Brain microvascular endothelial cell (primary cell): ENCODE data around the gene ACSM2A.
"Not testable (repeated sequence)": the region's sequence is repeated elsewhere in the genome, so short reads cannot be mapped to it uniquely, and the experiment has no call there.

ENCODE experiments used
- DNase-seq: peaks from one replicate; pipeline ENCODE4 v3.0.0-alpha.2; 2020
- H3K27ac ChIP-seq: fragments of 250-450 bp; sonication (Bioruptor Pico); 2 replicates; pipeline ENCODE4 v1.5.1; 2020; ENCODE audit warnings: mild to moderate bottlenecking, moderate library complexity
- H3K27me3 ChIP-seq: fragments of 250-450 bp; sonication (Bioruptor Pico); replicated peaks from 2 replicates; pipeline ENCODE4 v1.5.1; 2020; ENCODE audit warnings: mild to moderate bottlenecking
- H3K36me3 ChIP-seq: fragments of 250-450 bp; sonication (Bioruptor Pico); replicated peaks from 2 replicates; pipeline ENCODE4 v1.5.1; 2020; ENCODE audit warnings: mild to moderate bottlenecking
- H3K4me3 ChIP-seq: 2 replicates; pipeline ENCODE4 v1.5.1; 2011; ENCODE audit warnings: low read depth, mild to moderate bottlenecking, control low read depth, low read length, moderate library complexity
- CTCF ChIP-seq: IDR thresholded peaks from 2 replicates; pipeline ENCODE4 v1.5.1; 2011; ENCODE audit warnings: low read depth, mild to moderate bottlenecking, moderate library complexity, low read length, control low read depth, inconsistent platforms; ENCODE audit errors: missing control alignments
- in situ Hi-C: cut with HindIII; loops from 2 replicates; pipeline ENCODE4 v1.10.0; 2017; ENCODE audit warnings: low sequenced_read_pairs, low pct_ligation_motif_present

ACSM2A gene

GRCh38 chr16:20415541-20415940 lies 35.8 kb upstream of the ACSM2A start:
- Histone ChIP-seq H3K36me3 (no peaks in the 10 kb centered on the region), H3K4me3 (no peak overlapping the region), H3K27ac (no peak overlapping the region), H3K27me3 (no peaks in the 10 kb centered on the region)
- in situ Hi-C loops, result no loop called here
- no peak for DNase-seq
- no peak for TF ChIP-seq CTCF

GRCh38 chr16:20419093-20419492 lies 32.2 kb upstream of the ACSM2A start:
- H3K27me3 ChIP-seq, H3K36me3 ChIP-seq, H3K4me3 ChIP-seq, DNase-seq, H3K27ac ChIP-seq, in situ Hi-C loops: not testable (repeated sequence)

GRCh38 chr16:20421748-20422147 lies 29.6 kb upstream of the ACSM2A start:
- DNase-seq, H3K27ac ChIP-seq, H3K36me3 ChIP-seq, in situ Hi-C loops, H3K4me3 ChIP-seq, H3K27me3 ChIP-seq: not testable (repeated sequence)

GRCh38 chr16:20423772-20424128 lies 27.6 kb upstream of the ACSM2A start:
- in situ Hi-C loops, H3K4me3 ChIP-seq, H3K36me3 ChIP-seq, H3K27ac ChIP-seq, DNase-seq, H3K27me3 ChIP-seq: not testable (repeated sequence)

GRCh38 chr16:20424129-20424866 lies 27.0 kb upstream of the ACSM2A start:
- H3K27me3 ChIP-seq, result no peaks in the 10 kb centered on the region
- no peak for TF ChIP-seq CTCF
- in situ Hi-C loops, result no loop called here

GRCh38 chr16:20427401-20427797 lies 23.9 kb upstream of the ACSM2A start:
- H3K27me3 ChIP-seq, in situ Hi-C loops, DNase-seq, H3K4me3 ChIP-seq, H3K36me3 ChIP-seq, H3K27ac ChIP-seq: not testable (repeated sequence)

More at GRCh38 chr16:20424129-20424866, 27.0 kb upstream of the ACSM2A start:
- no peak for DNase-seq
- Histone ChIP-seq H3K4me3 (no peak overlapping the region), H3K27ac (no peak overlapping the region), H3K36me3 (no peaks in the 10 kb centered on the region)

GRCh38 chr16:20429499-20429898 lies 21.8 kb upstream of the ACSM2A start:
- H3K36me3 ChIP-seq, H3K4me3 ChIP-seq, H3K27me3 ChIP-seq, in situ Hi-C loops, DNase-seq, H3K27ac ChIP-seq: not testable (repeated sequence)

- in situ Hi-C loops, DNase-seq, H3K27me3 ChIP-seq, H3K27ac ChIP-seq, H3K4me3 ChIP-seq, H3K36me3 ChIP-seq: not testable (repeated sequence)
Observed at GRCh38 chr16:20430480-20430879, 20.8 kb upstream of the ACSM2A start.

GRCh38 chr16:20430948-20431347 lies 20.4 kb upstream of the ACSM2A start:
- no peak overlapping the region for H3K4me3 ChIP-seq
- TF ChIP-seq CTCF, result no peak
- no peaks in the 10 kb centered on the region for H3K27me3 ChIP-seq
- no peak for DNase-seq
- in situ Hi-C loops, result no loop called here
- H3K36me3 ChIP-seq, result no peaks in the 10 kb centered on the region
- H3K27ac ChIP-seq, result no peak overlapping the region

- DNase-seq, H3K27me3 ChIP-seq, H3K27ac ChIP-seq, in situ Hi-C loops, H3K4me3 ChIP-seq, H3K36me3 ChIP-seq: not testable (repeated sequence)
Observed at GRCh38 chr16:20438950-20439349, 12.4 kb upstream of the ACSM2A start.

GRCh38 chr16:20439820-20440231 lies 11.5 kb upstream of the ACSM2A start:
- H3K4me3 ChIP-seq, in situ Hi-C loops, H3K36me3 ChIP-seq, H3K27ac ChIP-seq, H3K27me3 ChIP-seq, DNase-seq: not testable (repeated sequence)

GRCh38 chr16:20440731-20441130 lies 10.6 kb upstream of the ACSM2A start:
- H3K27ac ChIP-seq, in situ Hi-C loops, H3K4me3 ChIP-seq, H3K36me3 ChIP-seq, DNase-seq, H3K27me3 ChIP-seq: not testable (repeated sequence)
